Stomach (tissue), 9 donors: ENCODE results near the gene LCA5L. TPM values are rescaled to one million over a fixed set of nuclear protein-coding genes. Genes with fewer than 3 reads are reported as not detected.

ENCODE experiments used
- DNase-seq, 2 donors: peaks; one replicate each; pipeline versions ENCODE4 v3.0.0 to v3.0.0-alpha.2; 2013 to 2019
- H3K27ac ChIP-seq, 5 donors: fragments of 200-600 bp in 4 of 5; sonication (generic) in 4 of 5; one replicate each; pipeline ENCODE4 v1.5.1; 2013 to 2019; ENCODE audit warnings: mild to moderate bottlenecking in 1 of 5, moderate library complexity in 1 of 5
- H3K27me3 ChIP-seq, 3 donors: fragments of 200-600 bp; sonication (generic); one replicate each; pipeline ENCODE4 v1.5.1; 2017 to 2019; ENCODE audit warnings: mixed run types in 1 of 3
- H3K36me3 ChIP-seq, 4 donors: fragments of 200-600 bp; sonication (generic); 1 replicate in 3 of 4; 2 replicates in 1 of 4; pipeline ENCODE4 v1.5.1; 2016 to 2019
- H3K4me1 ChIP-seq, 4 donors: fragments of 200-600 bp; sonication (generic); one replicate each; pipeline ENCODE4 v1.5.1; 2016 to 2019
- H3K4me3 ChIP-seq, 4 donors: fragments of 200-600 bp; sonication (generic) in 3 of 4; one replicate each; pipeline ENCODE4 v1.5.1; 2016 to 2019; ENCODE audit warnings: mild to moderate bottlenecking in 1 of 4
- H3K9me3 ChIP-seq, 4 donors: fragments of 200-600 bp; sonication (generic); one replicate each; pipeline ENCODE4 v1.5.1; 2016 to 2019
- EP300 ChIP-seq: sonication (generic); formaldehyde crosslinking; IDR thresholded peaks from one replicate; pipeline ENCODE4 v1.6.1; 2017; ENCODE audit warnings: antibody characterized with exemption
- POLR2A ChIP-seq, 4 donors: fragments of 450-650 bp; IDR thresholded peaks; one replicate each; pipeline ENCODE4 v1.6.1; 2016; ENCODE audit warnings: antibody characterized with exemption in 4 of 4, control low read depth in 2 of 4, mild to moderate bottlenecking in 1 of 4, moderate library complexity in 1 of 4
- POLR2AphosphoS5 ChIP-seq, 3 donors: sonication (generic); formaldehyde crosslinking; IDR thresholded peaks; one replicate each; pipeline ENCODE4 v1.6.1; 2016; ENCODE audit warnings: antibody characterized with exemption in 3 of 3
- WGBS, 5 donors: extraction: QIAGEN DNeasy Blood & Tissue Kit in 3 of 5; methylation state at CpG; one replicate each; pipeline versions ENCODE4 v1.1.5 to v1.1.7; 2013 to 2018; 5-methylcytosine and 5-hydroxymethylcytosine counted together
- intact Hi-C: fragments of 100-400 bp; cut with DNase I; formaldehyde crosslinking; loops from one replicate; pipeline ENCODE4 v1.15.1; 2023; ENCODE audit warnings: low total_unique reads
- polyA plus RNA-seq, 3 donors: library from polyadenylated mRNA; stranded (reverse); fragments of 200-250 nt; gene quantifications; one replicate each; pipeline ENCODE4 v1.2.3, GENCODE V29; 2013
- total RNA-seq, 5 donors: library from RNA; depleted of rRNA; stranded (reverse); fragments of >200 nt; gene quantifications; one replicate each; pipeline versions ENCODE4 v1.1.0 to v1.2.3, GENCODE V29; 2014 to 2016
- TF ChIP-seq, protein P1 (sequence below), 7 experiments: fragments of 450-650 bp in 4 of 7; fragments of 200-600 bp in 3 of 7; sonication (generic) in 3 of 7; IDR thresholded peaks; one replicate each; pipeline ENCODE4 v1.5.1; 2016 to 2019; ENCODE audit warnings: antibody characterized with exemption in 7 of 7, control low read depth in 2 of 7, mild to moderate bottlenecking in 1 of 7
- donor health status: healthy with polysubstance abuse.
- donor health status: Bipolar disorder and iron deficiency.
- donor health status: healthy.

Gene LCA5L
- total and polyA plus RNA-seq, 8 donors, result 0.85 to 2.7 (median 1.8) TPM; not detected in 3

- no peak overlapping the region for H3K4me3 ChIP-seq
- H3K36me3 ChIP-seq, result no peaks in the 10 kb centered on the region
- H3K27me3 ChIP-seq, result no peaks in the 10 kb centered on the region
- H3K4me1 ChIP-seq, result peaks cover 0 to 11% (median 0%) of the 10 kb centered on the region in 4 donors
- H3K9me3 ChIP-seq, result no peaks in the 10 kb centered on the region
- TF ChIP-seq, protein P1, sequence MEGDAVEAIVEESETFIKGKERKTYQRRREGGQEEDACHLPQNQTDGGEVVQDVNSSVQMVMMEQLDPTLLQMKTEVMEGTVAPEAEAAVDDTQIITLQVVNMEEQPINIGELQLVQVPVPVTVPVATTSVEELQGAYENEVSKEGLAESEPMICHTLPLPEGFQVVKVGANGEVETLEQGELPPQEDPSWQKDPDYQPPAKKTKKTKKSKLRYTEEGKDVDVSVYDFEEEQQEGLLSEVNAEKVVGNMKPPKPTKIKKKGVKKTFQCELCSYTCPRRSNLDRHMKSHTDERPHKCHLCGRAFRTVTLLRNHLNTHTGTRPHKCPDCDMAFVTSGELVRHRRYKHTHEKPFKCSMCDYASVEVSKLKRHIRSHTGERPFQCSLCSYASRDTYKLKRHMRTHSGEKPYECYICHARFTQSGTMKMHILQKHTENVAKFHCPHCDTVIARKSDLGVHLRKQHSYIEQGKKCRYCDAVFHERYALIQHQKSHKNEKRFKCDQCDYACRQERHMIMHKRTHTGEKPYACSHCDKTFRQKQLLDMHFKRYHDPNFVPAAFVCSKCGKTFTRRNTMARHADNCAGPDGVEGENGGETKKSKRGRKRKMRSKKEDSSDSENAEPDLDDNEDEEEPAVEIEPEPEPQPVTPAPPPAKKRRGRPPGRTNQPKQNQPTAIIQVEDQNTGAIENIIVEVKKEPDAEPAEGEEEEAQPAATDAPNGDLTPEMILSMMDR (IDR thresholded peaks at IDR 0.05), result no peak
- TF ChIP-seq POLR2AphosphoS5 (IDR thresholded peaks at IDR 0.05) (no peak), POLR2A (IDR thresholded peaks at IDR 0.05) (no peak)
- intact Hi-C loops, result no loop called here
- 67 to 77% (median 71%) methylated on average over 6 of the region's 6 CpGs for WGBS, 5 donors
- peak overlapping the region in 1 of 5 donors; percentile 7 for H3K27ac ChIP-seq
- DNase-seq, result no peak
These were observed 9.5 kb upstream of the LCA5L start for GRCh38 chr21:39454949-39455668.

GRCh38 chr21:39453571-39454179 lies 8.1 kb upstream of the LCA5L start:
- no peak for TF ChIP-seq POLR2A (IDR thresholded peaks at IDR 0.05)
- no peak for TF ChIP-seq POLR2AphosphoS5 (IDR thresholded peaks at IDR 0.05)
- TF ChIP-seq, protein P1 (IDR thresholded peaks at IDR 0.05), result no peak
- no peak for TF ChIP-seq EP300
- Histone ChIP-seq H3K27ac (peak overlapping the region in 3 of 5 donors; percentile 63 to 81 (median 75)), H3K9me3 (no peaks in the 10 kb centered on the region), H3K36me3 (no peaks in the 10 kb centered on the region), H3K4me1 (peaks cover 0 to 11% (median 0%) of the 10 kb centered on the region in 4 donors), H3K4me3 (no peak overlapping the region), H3K27me3 (no peaks in the 10 kb centered on the region)
- WGBS, 5 donors, result 90 to 96% (median 94%) methylated on average over 4 of the region's 4 CpGs
- intact Hi-C loops, result no loop called here
- no peak for DNase-seq

DNA sequence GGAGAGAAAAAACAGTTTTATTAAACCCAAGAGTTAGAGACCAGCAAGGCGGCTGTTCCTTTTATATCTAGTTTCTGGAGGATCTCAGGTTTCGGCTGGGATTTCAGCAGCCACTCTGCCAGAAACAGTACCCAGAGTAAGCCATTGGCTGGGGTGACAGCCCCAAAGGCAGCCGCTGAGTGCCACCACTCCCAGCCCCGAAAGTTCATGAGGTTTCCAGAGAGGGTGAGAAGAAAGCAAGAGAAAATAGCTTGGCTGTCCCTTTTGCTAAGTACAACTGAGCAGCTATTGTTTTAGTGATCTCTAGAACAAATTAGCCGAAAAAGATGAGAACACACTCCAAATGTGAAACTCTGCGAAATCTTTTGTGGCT lies 7.4 kb upstream of the LCA5L start:
- intact Hi-C loops, result no loop called here
- TF ChIP-seq POLR2A (IDR thresholded peaks at IDR 0.05) (no peak), POLR2AphosphoS5 (IDR thresholded peaks at IDR 0.05) (no peak), EP300 (no peak)
- TF ChIP-seq, protein P1 (IDR thresholded peaks at IDR 0.05), result no peak
- H3K4me1 ChIP-seq, result peaks cover 0 to 11% (median 0%) of the 10 kb centered on the region in 4 donors
- H3K4me3 ChIP-seq, result peak overlapping the region in 2 of 4 donors; percentile 29
- no peaks in the 10 kb centered on the region for H3K36me3 ChIP-seq
- WGBS, 5 donors, result 84 to 92% (median 87%) methylated on average over 6 of the region's 6 CpGs
- H3K27ac ChIP-seq, result peak overlapping the region in 4 of 5 donors; percentile 24 to 81 (median 69)
- DNase-seq, result no peak
- no peaks in the 10 kb centered on the region for H3K9me3 ChIP-seq
- no peaks in the 10 kb centered on the region for H3K27me3 ChIP-seq

- Histone ChIP-seq H3K9me3 (no peaks in the 10 kb centered on the region), H3K4me1 (peaks cover 0 to 11% (median 0%) of the 10 kb centered on the region in 4 donors), H3K27ac (peak overlapping the region in 4 of 5 donors; percentile 63 to 81 (median 76)), H3K27me3 (no peaks in the 10 kb centered on the region), H3K36me3 (no peaks in the 10 kb centered on the region), H3K4me3 (peak overlapping the region in 3 of 4 donors; percentile 29 to 39 (median 29))
- no peak for TF ChIP-seq EP300
- no peak for TF ChIP-seq POLR2AphosphoS5 (IDR thresholded peaks at IDR 0.05)
- TF ChIP-seq, protein P1 (IDR thresholded peaks at IDR 0.05), result no peak
- TF ChIP-seq POLR2A (IDR thresholded peaks at IDR 0.05), result no peak
- WGBS, 5 donors, result 54 to 68% (median 64%) methylated on average over 10 of the region's 10 CpGs
- intact Hi-C loops, result no loop called here
- peak in 1 of 2 donors; percentile 64 for DNase-seq
These were observed 6.8 kb upstream of the LCA5L start for GRCh38 chr21:39452207-39452969.
